Colonic mucosa (tissue), 4 donors: ENCODE measurements around the gene CADPS2. TPM values are rescaled to one million over a fixed set of nuclear protein-coding genes. Genes with fewer than 3 reads are reported as not detected.

Experiments used
- DNase-seq: peaks from one replicate; pipeline ENCODE4 v3.0.0-alpha.2; 2020
- H3K27ac ChIP-seq: fragments of 200-600 bp; one replicate; pipeline ENCODE4 v1.8.0; 2021
- H3K27me3 ChIP-seq: fragments of 200-600 bp; one replicate; pipeline ENCODE4 v1.8.0; 2021
- H3K36me3 ChIP-seq: fragments of 200-600 bp; one replicate; pipeline ENCODE4 v1.8.0; 2021
- H3K4me1 ChIP-seq: fragments of 200-600 bp; one replicate; pipeline ENCODE4 v1.8.0; 2021; ENCODE audit warnings: mild to moderate bottlenecking
- H3K4me3 ChIP-seq: fragments of 200-600 bp; one replicate; pipeline ENCODE4 v1.8.0; 2021
- H3K9ac ChIP-seq, 2 donors: one replicate each; pipeline ENCODE4 v1.7.0; 2013; ENCODE audit warnings: control low read depth in 2 of 2, low read depth in 2 of 2, low read length in 2 of 2
- H3K9me3 ChIP-seq: fragments of 200-600 bp; one replicate; pipeline ENCODE4 v1.8.0; 2021
- CTCF ChIP-seq: fragments of 200-600 bp; IDR thresholded peaks from one replicate; pipeline ENCODE4 v1.8.0; 2022; ENCODE audit warnings: antibody characterized with exemption, mild to moderate bottlenecking
- intact Hi-C: fragments of 100-400 bp; cut with DNase I; formaldehyde crosslinking; loops from one replicate; pipeline ENCODE4 v1.14.1; 2022
- total RNA-seq, 2 donors: library from RNA; stranded (reverse); fragmentation: NEBNext Ultra II Directional in 1 of 2; extraction: Animal tissue kit (Norgen Biotek cat#: 25700) in 1 of 2; gene quantifications; one replicate each; pipeline ENCODE4 v1.2.1, GENCODE V29; 2021
- donor health status: healthy.
- donor health status: DM: no; HTN: no; CAD: no.
- donor health status: DM: no; HTN: no; CAD: no.

The CADPS2 gene
- total RNA-seq, 2 donors from 2014 or later, result 13.6 to 15.2 TPM

GRCh38 chr7:122304319-122304975 lies 581.8 kb downstream of the CADPS2 start, which contains the start of gene FEZF1:
Gene FEZF1 (minus strand): TSS chr7:122304750. CDS start chr7:122304437, 313 bp downstream.
- Histone ChIP-seq H3K9me3 (no peaks in the 10 kb centered on the region), H3K36me3 (no peaks in the 10 kb centered on the region), H3K4me1 (peaks cover 7% of the 10 kb centered on the region), H3K9ac (no peak within 1 kb of the TSS), H3K27me3 (peaks cover 96% of the 10 kb centered on the region), H3K4me3 (peak within 1 kb of the TSS; percentile 16), H3K27ac (no peak within 1 kb of the TSS)
- intact Hi-C loops, result no loop called here
- DNase-seq, result no peak
- no peak for TF ChIP-seq CTCF

GRCh38 chr7:122303531-122304318 lies 582.5 kb downstream of the CADPS2 start:
- Histone ChIP-seq H3K27ac (no peak overlapping the region), H3K27me3 (peaks cover 92% of the 10 kb centered on the region), H3K9me3 (no peaks in the 10 kb centered on the region), H3K9ac (no peak overlapping the region), H3K36me3 (no peaks in the 10 kb centered on the region), H3K4me3 (no peak overlapping the region), H3K4me1 (peaks cover 7% of the 10 kb centered on the region)
- DNase-seq, result no peak
- TF ChIP-seq CTCF, result no peak
- intact Hi-C loops, result no loop called here

GRCh38 chr7:122302761-122303530 lies 583.3 kb downstream of the CADPS2 start:
- no peak overlapping the region for H3K27ac ChIP-seq
- DNase-seq, result no peak
- intact Hi-C loops, result no loop called here
- no peak overlapping the region for H3K9ac ChIP-seq
- no peaks in the 10 kb centered on the region for H3K36me3 ChIP-seq
- peaks cover 91% of the 10 kb centered on the region for H3K27me3 ChIP-seq
- no peak overlapping the region for H3K4me3 ChIP-seq
- TF ChIP-seq CTCF, result no peak
- H3K4me1 ChIP-seq, result peaks cover 7% of the 10 kb centered on the region
- no peaks in the 10 kb centered on the region for H3K9me3 ChIP-seq

- DNase-seq, result no peak
- peaks cover 7% of the 10 kb centered on the region for H3K4me1 ChIP-seq
Observed at GRCh38 chr7:122301858-122302760, 584.2 kb downstream of the CADPS2 start.

More at GRCh38 chr7:122301858-122302760, 584.2 kb downstream of the CADPS2 start:
- H3K27me3 ChIP-seq, result peaks cover 89% of the 10 kb centered on the region
- no peak overlapping the region for H3K4me3 ChIP-seq
- no peaks in the 10 kb centered on the region for H3K36me3 ChIP-seq
- no peak for TF ChIP-seq CTCF
- intact Hi-C loops, result no loop called here
- no peak overlapping the region for H3K27ac ChIP-seq
- H3K9me3 ChIP-seq, result no peaks in the 10 kb centered on the region
- H3K9ac ChIP-seq, result no peak overlapping the region
